Brain pericyte (primary cell): ENCODE data around the gene SOX1.

Experiments used
- DNase-seq: peaks from one replicate; pipeline ENCODE4 v3.0.0-alpha.2; 2012; ENCODE audit warnings: low read depth, low spot score

The SOX1 gene

DNA sequence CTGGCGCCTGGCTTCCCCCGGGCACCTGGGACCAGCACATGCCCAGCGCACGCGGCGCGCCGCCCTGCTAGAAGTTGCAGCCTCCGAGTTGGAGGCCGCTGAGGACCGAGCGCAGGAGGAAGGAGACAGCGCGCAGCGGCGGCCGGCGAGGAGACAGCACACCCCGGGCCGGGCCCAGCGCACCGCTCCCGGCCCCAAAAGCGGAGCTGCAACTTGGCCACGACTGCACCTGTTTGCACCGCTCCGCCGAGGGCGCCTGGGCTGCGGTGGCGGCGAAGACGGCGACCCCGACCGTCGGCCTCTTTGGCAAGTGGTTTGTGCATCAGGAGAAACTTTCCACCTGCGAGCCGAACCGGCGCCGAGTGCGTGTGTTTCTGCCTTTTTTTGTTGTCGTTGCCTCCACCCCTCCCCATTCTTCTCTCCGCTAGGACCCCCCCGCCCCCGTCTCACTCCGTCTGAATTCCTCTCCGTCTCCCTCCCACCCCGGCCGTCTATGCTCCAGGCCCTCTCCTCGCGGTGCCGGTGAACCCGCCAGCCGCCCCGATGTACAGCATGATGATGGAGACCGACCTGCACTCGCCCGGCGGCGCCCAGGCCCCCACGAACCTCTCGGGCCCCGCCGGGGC lies at the start of gene SOX1:
Gene SOX1, plus strand, starts transcription at position 34 of the 626 bp plus-strand sequence. Its CDS starts 510 bp downstream, at position 544.
- DNase-seq = no peak

DNA sequence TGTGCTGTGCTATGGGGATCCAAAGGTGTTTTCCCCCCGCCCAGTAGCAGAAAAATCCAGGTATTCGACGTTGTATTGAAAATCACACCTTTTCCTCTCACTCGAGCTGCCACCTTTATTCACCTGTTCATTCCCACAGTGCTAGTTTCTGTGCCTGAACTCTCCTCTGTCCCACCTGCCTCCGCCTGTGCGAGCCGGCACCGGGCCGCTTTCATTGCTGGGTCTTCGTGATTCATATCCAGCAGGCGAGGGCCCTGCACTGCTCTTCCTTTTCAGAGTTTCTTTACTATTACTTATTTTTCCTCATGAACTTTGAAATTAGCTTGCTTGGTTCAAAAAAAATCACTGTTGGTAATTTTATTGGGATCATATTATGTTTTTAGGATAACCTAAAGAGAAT lies 42.4 kb upstream of the SOX1 start:
- DNase-seq = no peak

GRCh38 chr13:112027250-112027649 lies 39.7 kb upstream of the SOX1 start:
- no peak for DNase-seq

DNA sequence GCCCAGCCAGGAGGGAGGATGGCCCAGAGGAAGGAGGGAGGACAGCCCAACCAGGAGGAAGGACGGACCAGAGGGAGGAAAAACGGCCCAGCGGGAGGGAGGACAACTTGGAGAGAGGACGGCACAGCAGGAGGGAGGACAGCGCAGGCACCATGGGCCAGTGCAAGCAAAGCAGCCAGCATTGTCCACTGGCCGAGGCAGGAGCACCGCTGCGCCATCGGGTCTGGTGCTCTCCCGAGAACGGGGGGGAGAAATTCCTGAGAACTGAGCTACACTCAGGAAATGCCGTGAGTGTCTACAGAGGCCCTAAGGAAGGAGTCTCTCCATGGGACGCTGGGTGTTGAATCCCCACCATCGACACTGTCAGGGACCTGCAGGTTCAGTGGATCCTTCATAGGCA lies 38.5 kb upstream of the SOX1 start:
- DNase-seq = no peak

DNA sequence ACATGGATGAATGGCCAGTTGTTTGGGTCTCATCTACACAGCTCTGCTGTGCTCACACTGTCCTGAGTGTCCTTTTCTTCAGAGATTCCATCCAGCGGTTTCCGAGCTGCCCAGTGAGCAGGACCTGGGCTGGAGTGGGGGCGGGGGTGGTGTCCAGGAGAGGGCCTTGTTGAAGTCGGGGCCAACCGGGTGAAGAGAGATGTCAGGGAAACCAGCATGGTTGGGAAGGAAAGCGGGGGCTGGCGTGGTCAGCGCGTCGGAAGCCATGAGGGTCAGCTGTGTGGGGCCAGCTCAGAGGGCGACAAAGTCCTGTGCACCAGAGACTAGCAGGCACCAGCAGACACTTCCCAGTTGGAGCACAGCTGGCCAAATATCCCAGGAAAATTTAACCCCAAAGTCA lies 37.8 kb upstream of the SOX1 start:
- DNase-seq = no peak

DNA sequence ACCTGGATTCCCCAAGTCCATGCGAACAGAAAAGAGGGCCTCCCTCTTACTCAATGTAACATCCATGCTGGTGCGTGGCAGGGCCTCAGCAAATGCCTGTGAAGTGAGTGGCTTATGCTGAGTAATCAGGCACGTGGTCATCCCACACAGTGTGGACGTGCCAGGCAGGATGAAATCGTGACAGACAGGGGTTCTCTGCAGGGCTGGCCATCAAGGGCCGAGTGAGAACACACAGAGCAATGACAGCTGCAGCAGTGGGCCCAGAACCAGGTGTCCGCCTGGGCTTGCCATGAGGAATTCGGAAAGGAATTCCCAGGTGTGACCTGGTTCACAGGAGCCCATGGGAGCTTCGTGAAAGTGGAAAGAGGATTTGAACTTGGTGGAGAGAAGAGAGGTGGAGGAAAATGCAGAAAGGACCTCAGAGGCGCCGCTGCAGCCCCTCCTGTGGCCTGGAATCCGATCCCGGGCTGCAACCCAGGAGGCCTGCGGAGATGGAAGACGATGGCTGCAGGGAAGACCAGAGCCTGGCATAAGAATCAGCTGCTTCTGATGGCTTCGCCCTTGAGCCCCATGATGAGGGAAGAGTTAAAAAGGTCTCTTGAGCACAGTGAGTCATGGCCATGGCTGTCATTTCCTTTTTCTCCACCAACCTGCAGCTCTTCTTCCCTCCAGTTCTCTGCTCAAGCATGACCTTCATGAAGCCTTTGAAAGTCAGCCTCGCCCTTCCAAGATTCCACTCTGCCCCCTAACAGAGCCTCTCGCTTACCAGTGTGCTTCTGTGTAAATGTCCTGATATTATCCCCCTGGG lies 34.6 kb upstream of the SOX1 start:
- no peak for DNase-seq

- no peak for DNase-seq
Observed at GRCh38 chr13:112034231-112034630, 32.7 kb upstream of the SOX1 start.

DNA sequence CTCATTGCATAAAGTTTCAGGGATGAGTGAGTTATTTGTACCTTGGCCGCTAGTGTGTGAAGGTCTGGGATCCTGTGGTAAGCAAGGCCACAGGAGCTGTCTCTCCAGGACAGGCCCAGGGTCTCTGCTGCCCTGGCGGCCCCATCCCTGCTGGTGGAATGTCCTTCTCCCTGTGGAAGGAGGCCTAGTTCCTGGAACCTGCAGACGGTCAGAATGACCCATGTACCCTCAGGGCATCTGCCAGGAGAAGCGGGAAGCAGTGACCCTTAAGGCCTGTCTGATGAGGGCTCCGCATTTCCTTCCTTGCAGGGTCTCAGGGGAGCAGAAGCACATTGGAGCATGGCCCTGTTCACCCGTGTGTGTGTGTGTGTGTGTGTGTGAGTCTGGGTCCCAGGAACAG lies 32.1 kb upstream of the SOX1 start:
- no peak for DNase-seq

DNA sequence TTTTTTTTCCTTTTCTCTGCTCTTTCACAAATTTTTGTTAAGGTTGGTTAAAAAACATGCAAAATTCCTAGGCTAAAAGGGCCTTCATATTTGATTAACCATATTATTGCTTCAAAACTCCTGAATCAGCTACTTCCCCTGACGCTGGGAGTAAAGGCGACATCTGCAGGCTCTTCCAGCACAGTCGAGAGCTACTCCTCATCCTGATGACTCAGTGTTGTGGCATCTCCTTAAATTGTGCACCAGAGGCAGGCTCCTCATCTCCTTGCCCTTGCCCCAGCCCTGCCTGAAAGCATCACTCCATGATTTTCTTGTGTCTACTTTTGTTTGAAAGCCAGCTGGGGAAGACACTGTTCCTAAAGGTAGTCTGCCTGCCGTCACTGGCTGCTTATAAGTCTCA lies 24.5 kb upstream of the SOX1 start:
- DNase-seq = no peak

- no peak for DNase-seq
Observed at GRCh38 chr13:112052213-112052612, 14.7 kb upstream of the SOX1 start.

- no peak for DNase-seq
Observed at GRCh38 chr13:112053167-112053743, 13.7 kb upstream of the SOX1 start.

DNA sequence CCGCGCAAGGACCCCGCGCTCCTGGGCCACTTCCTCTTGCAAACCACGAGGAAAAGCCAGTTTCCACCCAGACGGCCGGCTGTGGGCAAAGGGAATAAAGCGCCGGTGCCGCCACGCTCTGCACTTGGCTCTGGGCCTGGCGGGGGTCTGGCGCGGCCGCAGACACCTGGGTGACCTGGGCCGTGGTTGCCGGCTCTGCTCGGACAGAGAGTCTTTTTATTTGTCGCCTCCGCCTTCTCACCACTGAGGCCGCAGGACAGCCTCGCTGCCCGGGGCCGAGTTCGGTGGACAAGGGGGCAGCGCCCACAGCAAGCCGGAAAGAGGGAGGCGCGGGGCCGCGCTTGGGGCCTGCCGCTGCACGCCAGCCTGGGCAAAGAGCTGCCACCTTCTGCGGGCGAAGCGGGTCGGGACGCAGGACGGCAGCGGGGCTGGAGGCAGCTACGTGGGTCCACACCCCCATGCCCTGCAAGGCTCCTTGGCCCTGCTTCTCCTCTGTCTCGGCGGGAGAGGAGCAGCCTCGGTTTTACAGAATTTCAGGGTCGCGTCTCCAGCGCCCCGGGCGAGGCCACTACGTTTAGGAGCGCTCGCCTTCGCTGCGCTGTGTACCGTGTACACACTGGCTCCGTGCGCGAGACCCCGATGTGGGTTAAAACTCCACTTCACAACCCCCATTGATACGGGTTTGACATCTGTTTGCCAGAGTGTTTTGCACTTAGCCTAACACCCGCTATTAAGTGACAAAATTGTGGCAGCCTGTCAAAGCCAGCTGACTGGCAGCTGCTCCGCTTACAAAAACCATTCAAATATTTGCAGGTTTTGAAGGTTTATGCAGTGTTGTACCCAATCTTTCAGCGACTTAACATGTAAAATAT lies 13.0 kb upstream of the SOX1 start:
- DNase-seq = no peak

DNA sequence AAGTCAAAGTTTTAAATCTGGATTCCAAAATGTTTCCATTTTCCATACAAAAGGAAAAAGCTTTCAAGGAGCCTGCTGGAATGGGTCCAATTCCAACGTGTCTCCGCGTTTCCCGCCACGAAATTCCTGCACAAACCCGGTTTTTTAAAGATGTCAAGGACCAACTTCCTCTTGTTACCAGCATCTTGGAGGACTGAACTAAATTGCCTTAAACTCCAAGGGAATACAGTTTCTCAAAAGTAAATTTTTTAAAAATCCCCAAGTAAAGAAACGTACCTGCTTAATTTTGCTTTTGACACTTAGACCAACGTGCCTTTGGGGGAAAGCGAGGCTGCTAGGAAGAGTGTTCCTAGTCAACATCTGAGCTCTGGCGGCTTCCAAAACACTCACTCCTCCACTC lies 12.3 kb upstream of the SOX1 start:
- no peak for DNase-seq

DNA sequence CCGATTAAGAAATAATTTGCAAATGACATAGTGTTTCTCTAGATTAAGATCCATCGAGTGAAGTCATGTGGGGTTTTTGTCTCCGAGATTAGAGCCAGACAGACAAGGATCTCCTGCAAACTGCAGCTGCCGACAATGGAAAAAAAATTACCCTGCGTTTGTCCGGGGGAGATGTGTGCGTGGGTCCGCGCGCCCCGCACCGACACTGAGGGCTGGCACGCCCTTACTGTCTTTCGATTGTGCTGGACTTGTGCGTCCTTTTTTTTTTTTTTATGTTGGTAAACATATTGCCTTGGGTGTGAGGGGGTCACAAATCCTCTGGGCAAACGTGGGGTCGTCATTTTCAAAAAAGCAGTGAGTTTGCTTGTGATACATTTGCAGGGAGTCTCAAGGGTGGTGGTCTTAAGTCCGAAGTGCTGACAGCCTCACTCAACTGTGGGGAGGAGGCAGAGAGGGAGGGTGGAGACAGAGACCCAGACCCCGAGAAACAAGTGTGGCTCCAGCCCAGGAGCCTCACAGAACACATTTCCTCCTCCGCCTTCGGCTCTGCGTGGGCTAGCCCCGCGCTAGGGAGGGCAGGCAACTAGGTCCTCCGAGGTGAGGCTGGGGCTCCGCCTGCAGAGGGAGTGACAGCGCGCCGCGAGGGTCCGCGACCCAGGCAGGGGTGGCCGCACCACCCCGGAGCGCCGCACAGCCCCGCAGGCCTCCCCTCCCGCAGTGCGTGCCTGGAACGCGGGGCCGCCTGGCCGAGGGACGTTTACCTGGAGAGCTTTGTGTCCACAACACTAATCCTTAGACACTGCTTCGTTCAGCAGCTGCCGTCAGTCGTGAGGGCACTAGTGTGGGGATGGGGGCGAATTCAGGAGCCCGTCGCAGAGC lies 11.7 kb upstream of the SOX1 start:
- no peak for DNase-seq

DNA sequence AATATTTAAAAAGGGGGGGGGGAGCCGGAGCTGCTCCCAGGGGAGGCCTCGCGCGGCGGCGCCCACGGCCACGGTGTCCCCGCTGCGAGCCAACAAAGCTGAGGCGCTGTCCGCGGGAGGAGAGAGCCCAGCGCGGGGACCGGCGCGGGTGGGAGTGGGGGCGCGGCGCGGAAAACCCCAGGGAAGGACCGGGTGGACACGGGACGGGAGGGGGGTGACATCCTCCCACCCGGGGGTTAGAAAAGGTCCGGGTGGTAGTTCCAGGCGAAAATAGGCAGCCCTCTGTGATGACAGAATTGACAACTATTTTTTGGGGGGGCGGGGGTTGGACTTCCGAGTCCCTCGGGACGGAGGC lies 11.1 kb upstream of the SOX1 start:
- no peak for DNase-seq

DNA sequence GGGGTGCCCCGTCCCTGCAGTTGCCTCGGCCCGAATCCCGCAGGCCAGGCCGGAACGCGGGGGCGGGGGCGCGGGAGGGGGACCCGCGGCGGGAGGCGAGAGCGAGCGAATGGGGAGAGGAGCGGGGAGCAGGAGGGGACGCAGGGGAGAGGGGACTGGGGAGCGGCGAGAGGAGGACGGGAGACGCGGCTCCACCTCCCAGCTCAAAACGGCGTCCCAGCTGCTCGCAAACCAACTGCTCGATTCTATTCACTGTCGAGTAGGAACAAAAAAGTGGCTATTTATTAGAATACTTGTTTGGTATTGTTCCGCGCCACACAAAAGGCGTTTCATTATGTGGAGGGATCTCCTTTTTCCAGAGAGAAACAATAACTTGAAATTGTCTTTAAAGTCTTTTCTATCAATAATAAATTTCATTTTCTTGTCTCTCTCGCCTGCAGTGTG lies 10.6 kb upstream of the SOX1 start:
- DNase-seq = no peak

GRCh38 chr13:112056739-112057438 lies 10.1 kb upstream of the SOX1 start:
- DNase-seq = no peak

- no peak for DNase-seq
Observed at GRCh38 chr13:112057439-112057735, 9.6 kb upstream of the SOX1 start.

- no peak for DNase-seq
Observed at GRCh38 chr13:112057736-112058518, 9.0 kb upstream of the SOX1 start.

GRCh38 chr13:112058519-112058873 lies 8.5 kb upstream of the SOX1 start:
- no peak for DNase-seq
